Neural cell (in vitro differentiated cells): ENCODE measurements around the gene SURF4. TPM values are rescaled to one million over a fixed set of nuclear protein-coding genes. Genes with fewer than 3 reads are reported as not detected.
"Not testable (repeated sequence)": the region's sequence is repeated elsewhere in the genome, so short reads cannot be mapped to it uniquely, and the experiment has no call there.

Source experiments
- H2AFZ ChIP-seq: fragments of 200-600, 300-800 bp; sonication (generic), shearing (Covaris generic); 2 replicates; pipeline ENCODE4 v1.6.0; 2014; ENCODE audit warnings: low read depth, mild to moderate bottlenecking, antibody characterized with exemption, low read length, moderate library complexity
- H3F3A ChIP-seq: fragments of 200-600 bp; shearing (Covaris generic); 2 replicates; pipeline ENCODE4 v1.6.1; 2016; ENCODE audit warnings: mild to moderate bottlenecking, moderate library complexity, mixed read lengths, antibody characterized with exemption, low read length; ENCODE audit not compliant: insufficient read depth, poor library complexity, severe bottlenecking
- H3K27ac ChIP-seq: fragments of 200-600, 300-800 bp; sonication (generic), shearing (Covaris generic); 2 replicates; pipeline ENCODE4 v1.5.1; 2014; ENCODE audit warnings: mild to moderate bottlenecking, low read length, moderate library complexity
- H3K27me3 ChIP-seq: fragments of 300-800, 200-600 bp; sonication (generic), shearing (Covaris generic); 2 replicates; pipeline ENCODE4 v1.6.0; 2014; ENCODE audit warnings: mild to moderate bottlenecking, low read depth, low read length, moderate library complexity; ENCODE audit not compliant: insufficient read depth
- H3K36me3 ChIP-seq: fragments of 300-800, 200-600 bp; sonication (generic), shearing (Covaris generic); 2 replicates; pipeline ENCODE4 v1.5.1; 2014; ENCODE audit warnings: mild to moderate bottlenecking, antibody characterized with exemption, low read length, moderate library complexity; ENCODE audit not compliant: insufficient read depth
- H3K4me2 ChIP-seq: fragments of 300-800, 200-600 bp; sonication (generic), shearing (Covaris generic); 2 replicates; pipeline ENCODE4 v1.6.0; 2014; ENCODE audit warnings: mild to moderate bottlenecking, low read length
- H3K4me3 ChIP-seq: fragments of 300-800, 200-600 bp; sonication (generic), shearing (Covaris generic); 2 replicates; pipeline ENCODE4 v1.5.1; 2014; ENCODE audit warnings: mild to moderate bottlenecking, low read length, moderate library complexity
- H3K79me2 ChIP-seq: fragments of 200-600 bp; shearing (Covaris generic); replicated peaks from 2 replicates; pipeline ENCODE4 v1.6.0; 2014; ENCODE audit warnings: mild to moderate bottlenecking, low read length, moderate library complexity; ENCODE audit not compliant: insufficient read depth
- H3K9ac ChIP-seq: fragments of 300-800, 200-600 bp; sonication (generic), shearing (Covaris generic); 2 replicates; pipeline ENCODE4 v1.6.1; 2016; ENCODE audit warnings: mild to moderate bottlenecking, low read length, mixed read lengths
- H3K9me2 ChIP-seq: fragments of 200-600 bp; shearing (Covaris generic); 2 replicates; pipeline ENCODE4 v1.6.1; 2016; ENCODE audit warnings: mild to moderate bottlenecking, low read length, mixed read lengths; ENCODE audit not compliant: insufficient read depth
- H3K9me3 ChIP-seq: fragments of 200-600, 300-800 bp; sonication (generic), shearing (Covaris generic); 2 replicates; pipeline ENCODE4 v1.6.1; 2016; ENCODE audit warnings: mild to moderate bottlenecking, mixed run types, low read length, moderate library complexity, mixed read lengths
- H4K20me1 ChIP-seq: fragments of 200-600 bp; shearing (Covaris generic); 2 replicates; pipeline ENCODE4 v1.6.1; 2016; ENCODE audit warnings: mild to moderate bottlenecking, mixed run types; ENCODE audit not compliant: insufficient read depth
- EP300 ChIP-seq: fragments of 450-650 bp; conservative IDR thresholded peaks from 2 replicates; pipeline ENCODE4 v1.6.1; 2014; ENCODE audit warnings: antibody characterized with exemption, mild to moderate bottlenecking, moderate library complexity; ENCODE audit not compliant: poor library complexity, severe bottlenecking
- EZH2 ChIP-seq: fragments of 200-600, 300-800 bp; shearing (Covaris generic), sonication (generic); IDR thresholded peaks from 2 replicates; pipeline ENCODE4 v1.6.1; 2014; ENCODE audit warnings: antibody characterized with exemption, low read length, borderline replicate concordance, mild to moderate bottlenecking; ENCODE audit not compliant: insufficient read depth, poor library complexity, severe bottlenecking
- MXI1 ChIP-seq: fragments of 450-650 bp; conservative IDR thresholded peaks from 2 replicates; pipeline ENCODE4 v1.6.1; 2014; ENCODE audit warnings: antibody characterized with exemption, mild to moderate bottlenecking; ENCODE audit not compliant: poor library complexity, severe bottlenecking
- POLR2AphosphoS5 ChIP-seq: IDR thresholded peaks from 2 replicates; pipeline ENCODE4 v1.6.1; 2012
- RAD21 ChIP-seq: fragments of 450-650 bp; conservative IDR thresholded peaks from 2 replicates; pipeline ENCODE4 v1.6.1; 2014; ENCODE audit warnings: antibody characterized with exemption, mild to moderate bottlenecking, moderate library complexity
- SMC3 ChIP-seq: fragments of 450-650 bp; conservative IDR thresholded peaks from 2 replicates; pipeline ENCODE4 v1.6.1; 2014; ENCODE audit warnings: antibody characterized with exemption, mild to moderate bottlenecking, moderate library complexity; ENCODE audit not compliant: poor library complexity
- TAF1 ChIP-seq: IDR thresholded peaks from 2 replicates; pipeline ENCODE4 v1.6.1; 2012; ENCODE audit warnings: low read depth
- polyA plus RNA-seq: library from polyadenylated mRNA; depleted of rRNA; stranded (reverse); fragments of >200 nt; gene quantifications from 2 replicates; pipeline ENCODE4 v1.2.3, GENCODE V29; 2014
- TF ChIP-seq, protein P1 (sequence below): IDR thresholded peaks from 2 replicates; pipeline ENCODE4 v1.6.1; 2012; ENCODE audit warnings: borderline replicate concordance
- TF ChIP-seq, protein P2 (sequence below): fragments of 450-650 bp; IDR thresholded peaks from 2 replicates; pipeline ENCODE4 v1.5.1; 2014; ENCODE audit warnings: antibody characterized with exemption, mild to moderate bottlenecking, moderate library complexity; ENCODE audit not compliant: poor library complexity, severe bottlenecking

The SURF4 gene
- polyA plus RNA-seq, 1 donor from 2014 or later, result 78.3 TPM

DNA sequence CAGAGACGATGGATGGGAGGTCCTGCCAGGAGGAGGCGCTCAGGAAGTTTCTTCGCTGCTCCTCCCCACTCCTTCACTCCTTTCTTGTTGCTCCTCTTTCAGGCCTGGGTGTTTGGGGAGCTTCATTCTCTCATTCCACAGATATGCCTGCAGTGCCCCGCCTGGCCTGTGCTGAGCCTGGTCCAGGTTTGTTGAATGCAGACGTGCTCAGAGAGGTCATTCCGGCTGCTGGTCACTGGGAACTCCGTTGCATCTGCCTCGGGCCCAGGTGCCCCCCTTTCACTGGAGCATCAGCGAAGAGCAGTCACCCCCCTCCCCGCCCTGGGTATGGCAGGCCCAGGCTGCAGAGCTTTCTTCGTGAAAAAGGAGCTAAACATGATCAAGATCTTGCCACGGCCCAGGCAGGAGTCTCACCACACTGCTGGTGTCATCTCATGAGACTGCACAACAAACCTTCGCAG lies 55.4 kb downstream of the SURF4 start:
- no peaks in the 10 kb centered on the region for H3K9me3 ChIP-seq
- H3K36me3 ChIP-seq, result no peaks in the 10 kb centered on the region

DNA sequence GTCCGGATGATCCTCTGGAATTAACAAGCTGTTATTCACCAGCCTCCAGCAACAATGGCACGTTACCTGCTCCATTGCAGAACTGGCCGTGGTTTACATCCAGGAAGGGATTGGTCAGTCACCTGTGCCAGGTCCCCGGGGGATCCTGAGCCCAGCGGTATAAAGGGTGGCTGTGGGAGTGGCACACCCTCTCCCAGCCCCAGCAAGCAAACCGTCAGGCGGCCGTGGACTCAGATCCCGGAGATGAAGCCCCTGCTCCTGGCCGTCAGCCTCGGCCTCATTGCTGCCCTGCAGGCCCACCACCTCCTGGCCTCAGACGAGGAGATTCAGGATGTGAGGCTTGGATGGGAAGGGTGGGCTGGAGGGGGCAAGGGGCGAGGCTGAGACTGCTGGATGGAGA lies 58.3 kb downstream of the SURF4 start:
- H3K9ac ChIP-seq, H4K20me1 ChIP-seq, H3F3A ChIP-seq, H3K79me2 ChIP-seq, H3K27ac ChIP-seq, H2AFZ ChIP-seq, H3K36me3 ChIP-seq, H3K9me2 ChIP-seq, H3K27me3 ChIP-seq, H3K9me3 ChIP-seq, H3K4me2 ChIP-seq, H3K4me3 ChIP-seq: not testable (repeated sequence)

More for the DNA sequence above, 55.4 kb downstream of the SURF4 start:
- TF ChIP-seq MXI1 (no peak), POLR2AphosphoS5 (no peak), SMC3 (no peak), TAF1 (no peak), EP300 (no peak), EZH2 (no peak), RAD21 (no peak)
- TF ChIP-seq, protein P1, sequence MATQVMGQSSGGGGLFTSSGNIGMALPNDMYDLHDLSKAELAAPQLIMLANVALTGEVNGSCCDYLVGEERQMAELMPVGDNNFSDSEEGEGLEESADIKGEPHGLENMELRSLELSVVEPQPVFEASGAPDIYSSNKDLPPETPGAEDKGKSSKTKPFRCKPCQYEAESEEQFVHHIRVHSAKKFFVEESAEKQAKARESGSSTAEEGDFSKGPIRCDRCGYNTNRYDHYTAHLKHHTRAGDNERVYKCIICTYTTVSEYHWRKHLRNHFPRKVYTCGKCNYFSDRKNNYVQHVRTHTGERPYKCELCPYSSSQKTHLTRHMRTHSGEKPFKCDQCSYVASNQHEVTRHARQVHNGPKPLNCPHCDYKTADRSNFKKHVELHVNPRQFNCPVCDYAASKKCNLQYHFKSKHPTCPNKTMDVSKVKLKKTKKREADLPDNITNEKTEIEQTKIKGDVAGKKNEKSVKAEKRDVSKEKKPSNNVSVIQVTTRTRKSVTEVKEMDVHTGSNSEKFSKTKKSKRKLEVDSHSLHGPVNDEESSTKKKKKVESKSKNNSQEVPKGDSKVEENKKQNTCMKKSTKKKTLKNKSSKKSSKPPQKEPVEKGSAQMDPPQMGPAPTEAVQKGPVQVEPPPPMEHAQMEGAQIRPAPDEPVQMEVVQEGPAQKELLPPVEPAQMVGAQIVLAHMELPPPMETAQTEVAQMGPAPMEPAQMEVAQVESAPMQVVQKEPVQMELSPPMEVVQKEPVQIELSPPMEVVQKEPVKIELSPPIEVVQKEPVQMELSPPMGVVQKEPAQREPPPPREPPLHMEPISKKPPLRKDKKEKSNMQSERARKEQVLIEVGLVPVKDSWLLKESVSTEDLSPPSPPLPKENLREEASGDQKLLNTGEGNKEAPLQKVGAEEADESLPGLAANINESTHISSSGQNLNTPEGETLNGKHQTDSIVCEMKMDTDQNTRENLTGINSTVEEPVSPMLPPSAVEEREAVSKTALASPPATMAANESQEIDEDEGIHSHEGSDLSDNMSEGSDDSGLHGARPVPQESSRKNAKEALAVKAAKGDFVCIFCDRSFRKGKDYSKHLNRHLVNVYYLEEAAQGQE, result no peak
- TF ChIP-seq, protein P2, sequence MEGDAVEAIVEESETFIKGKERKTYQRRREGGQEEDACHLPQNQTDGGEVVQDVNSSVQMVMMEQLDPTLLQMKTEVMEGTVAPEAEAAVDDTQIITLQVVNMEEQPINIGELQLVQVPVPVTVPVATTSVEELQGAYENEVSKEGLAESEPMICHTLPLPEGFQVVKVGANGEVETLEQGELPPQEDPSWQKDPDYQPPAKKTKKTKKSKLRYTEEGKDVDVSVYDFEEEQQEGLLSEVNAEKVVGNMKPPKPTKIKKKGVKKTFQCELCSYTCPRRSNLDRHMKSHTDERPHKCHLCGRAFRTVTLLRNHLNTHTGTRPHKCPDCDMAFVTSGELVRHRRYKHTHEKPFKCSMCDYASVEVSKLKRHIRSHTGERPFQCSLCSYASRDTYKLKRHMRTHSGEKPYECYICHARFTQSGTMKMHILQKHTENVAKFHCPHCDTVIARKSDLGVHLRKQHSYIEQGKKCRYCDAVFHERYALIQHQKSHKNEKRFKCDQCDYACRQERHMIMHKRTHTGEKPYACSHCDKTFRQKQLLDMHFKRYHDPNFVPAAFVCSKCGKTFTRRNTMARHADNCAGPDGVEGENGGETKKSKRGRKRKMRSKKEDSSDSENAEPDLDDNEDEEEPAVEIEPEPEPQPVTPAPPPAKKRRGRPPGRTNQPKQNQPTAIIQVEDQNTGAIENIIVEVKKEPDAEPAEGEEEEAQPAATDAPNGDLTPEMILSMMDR, result no peak
- no peak overlapping the region for H3K4me3 ChIP-seq
- no peak overlapping the region for H3K4me2 ChIP-seq
- H3K79me2 ChIP-seq, result no peaks in the 10 kb centered on the region
- H2AFZ ChIP-seq, result no peak overlapping the region
- no peak overlapping the region for H3K27ac ChIP-seq
- H4K20me1 ChIP-seq, result no peaks in the 10 kb centered on the region
- no peak overlapping the region for H3K9ac ChIP-seq
- no peaks in the 10 kb centered on the region for H3F3A ChIP-seq
- H3K27me3 ChIP-seq, result no peaks in the 10 kb centered on the region
- no peaks in the 10 kb centered on the region for H3K9me2 ChIP-seq

DNA sequence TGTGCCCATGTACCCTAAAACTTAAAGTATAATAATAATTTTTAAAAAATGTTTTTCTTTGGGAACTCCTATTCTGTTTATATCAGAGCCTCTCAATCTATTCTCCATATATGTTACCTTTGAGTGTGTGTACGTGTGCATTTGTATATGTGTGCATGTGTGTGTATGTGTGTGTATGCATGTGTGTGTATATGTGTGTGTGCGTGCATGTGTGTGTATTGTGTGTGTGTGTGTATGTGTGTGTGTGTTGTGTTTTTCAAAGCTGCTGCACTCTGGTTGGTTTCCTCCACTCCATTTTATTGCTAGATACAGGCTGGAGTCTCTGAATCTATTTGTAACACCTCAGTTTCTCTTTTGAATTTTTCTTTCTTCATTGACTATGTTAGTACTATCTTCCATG lies 59.9 kb downstream of the SURF4 start:
- no peaks in the 10 kb centered on the region for H3K27me3 ChIP-seq
- H3K27ac ChIP-seq, result no peak overlapping the region
- no peak overlapping the region for H2AFZ ChIP-seq
- H3K4me3 ChIP-seq, result no peak overlapping the region
- H3K9ac ChIP-seq, result no peak overlapping the region
- H3K9me3 ChIP-seq, result no peaks in the 10 kb centered on the region
- no peaks in the 10 kb centered on the region for H3K79me2 ChIP-seq
- no peaks in the 10 kb centered on the region for H3K9me2 ChIP-seq
- no peaks in the 10 kb centered on the region for H3K36me3 ChIP-seq
- no peaks in the 10 kb centered on the region for H3F3A ChIP-seq
- no peak overlapping the region for H3K4me2 ChIP-seq
- no peaks in the 10 kb centered on the region for H4K20me1 ChIP-seq
- TF ChIP-seq TAF1 (no peak), MXI1 (no peak), EP300 (no peak), EZH2 (no peak), POLR2AphosphoS5 (no peak), RAD21 (no peak), SMC3 (no peak)
- TF ChIP-seq, protein P2, result no peak
- TF ChIP-seq, protein P1, result no peak
